Ectodermal cell (in vitro differentiated cells): Measurements from ENCODE around the gene TP53.

Experiments
- H3K27ac ChIP-seq: 2 replicates; pipeline ENCODE4 v1.7.0; 2013; ENCODE audit warnings: mild to moderate bottlenecking, low read depth, low read length; ENCODE audit not compliant: insufficient read depth, poor library complexity, severe bottlenecking
- H3K27me3 ChIP-seq: 2 replicates; pipeline ENCODE4 v1.7.0; 2013; ENCODE audit warnings: mild to moderate bottlenecking, low read length; ENCODE audit not compliant: insufficient read depth, control insufficient read depth, poor library complexity, severe bottlenecking
- H3K36me3 ChIP-seq: one replicate; pipeline ENCODE4 v1.7.0; 2013; ENCODE audit warnings: low read length; ENCODE audit not compliant: control insufficient read depth, insufficient read depth
- H3K4me1 ChIP-seq: one replicate; pipeline ENCODE4 v1.7.0; 2013; ENCODE audit warnings: low read length; ENCODE audit not compliant: control insufficient read depth, insufficient read depth
- H3K4me3 ChIP-seq: 2 replicates; pipeline ENCODE4 v1.7.0; 2013; ENCODE audit warnings: low read depth, low read length, control low read depth; ENCODE audit not compliant: insufficient read depth
- H3K9me3 ChIP-seq: 2 replicates; pipeline ENCODE4 v1.7.0; 2013; ENCODE audit warnings: mild to moderate bottlenecking, low read length, moderate library complexity; ENCODE audit not compliant: control insufficient read depth
- WGBS, 2 experiments: methylation state at CpG; one replicate each; pipeline ENCODE4 v1.1.7; 2013; ENCODE audit warnings: missing lambda C conversion rate in 2 of 2; 5-methylcytosine and 5-hydroxymethylcytosine counted together

Gene TP53

GRCh38 chr17:7706631-7707354, 19.5 kb upstream of the TP53 start:
- peaks cover 13% of the 10 kb centered on the region for H3K36me3 ChIP-seq
- peaks cover 7% of the 10 kb centered on the region for H3K27me3 ChIP-seq
- H3K4me3 ChIP-seq = peak overlapping the region; percentile 72
- peaks cover 34% of the 10 kb centered on the region for H3K4me1 ChIP-seq
- 84 to 85% methylated on average over 2 of the region's 3 CpGs for WGBS, 2 experiments
- no peak overlapping the region for H3K27ac ChIP-seq
- H3K9me3 ChIP-seq = no peaks in the 10 kb centered on the region

- H3K36me3 ChIP-seq = peaks cover 13% of the 10 kb centered on the region
- 2% methylated on average over 50 of the region's 50 CpGs for WGBS, 2 experiments
- no peak overlapping the region for H3K27ac ChIP-seq
- peaks cover 25% of the 10 kb centered on the region for H3K4me1 ChIP-seq
- H3K27me3 ChIP-seq = peaks cover 7% of the 10 kb centered on the region
- H3K9me3 ChIP-seq = no peaks in the 10 kb centered on the region
- H3K4me3 ChIP-seq = peak overlapping the region; percentile 72
These were observed 18.3 kb upstream of the TP53 start for GRCh38 chr17:7705269-7706255.

- Histone ChIP-seq H3K27ac (no peak within 1 kb of the TSS), H3K36me3 (peaks cover 13% of the 10 kb centered on the region), H3K4me1 (peaks cover 25% of the 10 kb centered on the region), H3K4me3 (peak within 1 kb of the TSS; percentile 72), H3K9me3 (no peaks in the 10 kb centered on the region), H3K27me3 (peaks cover 7% of the 10 kb centered on the region)
- WGBS, 2 experiments = 1% methylated on average over 45 of the region's 45 CpGs
These were observed 17.4 kb upstream of the TP53 start, which contains the start of gene EFNB3 for GRCh38 chr17:7704601-7705268. Gene EFNB3, plus strand, starts transcription at chr17:7705202. Its CDS starts 397 bp downstream, at chr17:7705599.

- H3K27me3 ChIP-seq = peaks cover 7% of the 10 kb centered on the region
- peaks cover 25% of the 10 kb centered on the region for H3K4me1 ChIP-seq
- H3K36me3 ChIP-seq = peaks cover 13% of the 10 kb centered on the region
- peak overlapping the region; percentile 72 for H3K27ac ChIP-seq
- WGBS, 2 experiments = 11 to 15% methylated on average over 24 of the region's 24 CpGs
- H3K4me3 ChIP-seq = peak overlapping the region; percentile 72
- H3K9me3 ChIP-seq = no peaks in the 10 kb centered on the region
These were observed 16.5 kb upstream of the TP53 start for GRCh38 chr17:7703584-7704479.

GRCh38 chr17:7702776-7703175, 15.5 kb upstream of the TP53 start:
- peaks cover 7% of the 10 kb centered on the region for H3K27me3 ChIP-seq
- peaks cover 7% of the 10 kb centered on the region for H3K36me3 ChIP-seq
- H3K4me3 ChIP-seq = no peak overlapping the region
- H3K27ac ChIP-seq = no peak overlapping the region
- H3K4me1 ChIP-seq = peaks cover 22% of the 10 kb centered on the region
- 92 to 93% methylated on average over 13 of the region's 13 CpGs for WGBS, 2 experiments
- no peaks in the 10 kb centered on the region for H3K9me3 ChIP-seq

- Histone ChIP-seq H3K4me3 (no peak overlapping the region), H3K36me3 (peaks cover 7% of the 10 kb centered on the region), H3K4me1 (peaks cover 13% of the 10 kb centered on the region), H3K27me3 (peaks cover 7% of the 10 kb centered on the region), H3K27ac (no peak overlapping the region), H3K9me3 (no peaks in the 10 kb centered on the region)
- 96% methylated on average over 14 of the region's 14 CpGs for WGBS, 2 experiments
These were observed 14.4 kb upstream of the TP53 start for GRCh38 chr17:7701681-7702080.

GRCh38 chr17:7700510-7700909, 13.2 kb upstream of the TP53 start:
- Histone ChIP-seq H3K36me3 (peaks cover 7% of the 10 kb centered on the region), H3K9me3 (no peaks in the 10 kb centered on the region), H3K27ac (no peak overlapping the region), H3K4me1 (peaks cover 8% of the 10 kb centered on the region), H3K27me3 (no peaks in the 10 kb centered on the region), H3K4me3 (no peak overlapping the region)
- 96 to 100% methylated on average over 7 of the region's 7 CpGs for WGBS, 2 experiments

GRCh38 chr17:7697828-7698588, 10.7 kb upstream of the TP53 start:
- no peaks in the 10 kb centered on the region for H3K27me3 ChIP-seq
- peaks cover 7% of the 10 kb centered on the region for H3K36me3 ChIP-seq
- H3K4me3 ChIP-seq = no peak overlapping the region
- H3K27ac ChIP-seq = no peak overlapping the region
- H3K9me3 ChIP-seq = no peaks in the 10 kb centered on the region
- 83 to 92% methylated on average over 3 to 4 of the region's 4 CpGs for WGBS, 2 experiments
- H3K4me1 ChIP-seq = peaks cover under 1% of the 10 kb centered on the region

GRCh38 chr17:7695586-7695985, 8.3 kb upstream of the TP53 start:
- Histone ChIP-seq H3K4me1 (no peaks in the 10 kb centered on the region), H3K4me3 (no peak overlapping the region), H3K27me3 (no peaks in the 10 kb centered on the region), H3K27ac (no peak overlapping the region), H3K9me3 (no peaks in the 10 kb centered on the region), H3K36me3 (no peaks in the 10 kb centered on the region)
- 94% methylated on average over 10 of the region's 10 CpGs for WGBS, 2 experiments
